ENCODE measurements around the gene GALNT4.

GRCh38 chr12:89484470-89484869, 40.1 kb downstream of the GALNT4 start:
- TF ChIP-seq CTCF (IDR thresholded peaks at IDR 0.05) (no peak), POLR2AphosphoS5 (IDR thresholded peaks at IDR 0.05) (no peak)
